Mesendoderm (in vitro differentiated cells): ENCODE measurements around the gene CLSTN1.
A peak's percentile ranks its signal among the peaks of the same experiment; 100 is the strongest.
"Not testable (repeated sequence)": the region's sequence is repeated elsewhere in the genome, so short reads cannot be mapped to it uniquely, and the experiment has no call there.

Experiments used
- DNase-seq: peaks from one replicate; pipeline ENCODE4 v3.0.0; 2013
- H2AK5ac ChIP-seq: 2 replicates; pipeline ENCODE4 v1.6.1; 2013; ENCODE audit warnings: low read length, inconsistent platforms
- H2BK120ac ChIP-seq: 2 replicates; pipeline ENCODE4 v1.6.1; 2013; ENCODE audit warnings: low read depth, mild to moderate bottlenecking, low read length, moderate library complexity, mixed read lengths
- H2BK15ac ChIP-seq: replicated peaks from 2 replicates; pipeline ENCODE4 v1.6.1; 2013; ENCODE audit warnings: low read depth, mild to moderate bottlenecking, moderate library complexity
- H2BK5ac ChIP-seq: 2 replicates; pipeline ENCODE4 v1.6.1; 2013; ENCODE audit warnings: low read length, inconsistent platforms
- H3K18ac ChIP-seq: 2 replicates; pipeline ENCODE4 v1.6.1; 2013; ENCODE audit warnings: mild to moderate bottlenecking, low read length, mixed read lengths
- H3K23ac ChIP-seq: one replicate; pipeline ENCODE4 v1.6.1; 2013; ENCODE audit warnings: low read length
- H3K27ac ChIP-seq: 2 replicates; pipeline ENCODE4 v1.5.1; 2013; ENCODE audit warnings: low read depth, mild to moderate bottlenecking, inconsistent platforms, low read length, moderate library complexity
- H3K27me3 ChIP-seq: 2 replicates; pipeline ENCODE4 v1.6.1; 2013; ENCODE audit warnings: low read length, control low read depth, mild to moderate bottlenecking, inconsistent platforms; ENCODE audit not compliant: insufficient read depth, poor library complexity
- H3K36me3 ChIP-seq: 2 replicates; pipeline ENCODE4 v1.6.1; 2013; ENCODE audit warnings: low read length, inconsistent platforms; ENCODE audit not compliant: control insufficient read depth, insufficient read depth
- H3K4ac ChIP-seq: one replicate; pipeline ENCODE4 v1.6.1; 2013; ENCODE audit warnings: low read depth, mild to moderate bottlenecking, low read length, moderate library complexity
- H3K4me1 ChIP-seq: 2 replicates; pipeline ENCODE4 v1.6.1; 2013; ENCODE audit warnings: low read depth, low read length, inconsistent platforms; ENCODE audit not compliant: control insufficient read depth
- H3K4me2 ChIP-seq: 2 replicates; pipeline ENCODE4 v1.6.1; 2013; ENCODE audit warnings: low read length
- H3K4me3 ChIP-seq: 2 replicates; pipeline ENCODE4 v1.5.1; 2013; ENCODE audit warnings: mild to moderate bottlenecking, low read length
- H3K56ac ChIP-seq: one replicate; pipeline ENCODE4 v1.6.1; 2013; ENCODE audit warnings: low read length
- H3K79me1 ChIP-seq: 2 replicates; pipeline ENCODE4 v1.6.1; 2013; ENCODE audit warnings: low read length, inconsistent platforms
- H3K79me2 ChIP-seq: 2 replicates; pipeline ENCODE4 v1.6.1; 2013; ENCODE audit warnings: mild to moderate bottlenecking, low read length; ENCODE audit not compliant: control insufficient read depth, insufficient read depth
- H3K9ac ChIP-seq: 2 replicates; pipeline ENCODE4 v1.6.1; 2013; ENCODE audit warnings: low read length, inconsistent platforms
- H4K5ac ChIP-seq: one replicate; pipeline ENCODE4 v1.6.1; 2013; ENCODE audit warnings: low read length
- H4K8ac ChIP-seq: one replicate; pipeline ENCODE4 v1.6.1; 2013; ENCODE audit warnings: low read depth, mild to moderate bottlenecking, control low read depth, low read length, moderate library complexity
- WGBS: extraction: QIAGEN DNeasy Blood & Tissue Kit; methylation state at CpG from one replicate; pipeline ENCODE4 v1.1.7; 2013; ENCODE audit warnings: low lambda C conversion rate, missing lambda C conversion rate; ENCODE audit not compliant: insufficient coverage; ENCODE audit errors: extremely low coverage; 5-methylcytosine and 5-hydroxymethylcytosine counted together

CLSTN1 gene

DNA sequence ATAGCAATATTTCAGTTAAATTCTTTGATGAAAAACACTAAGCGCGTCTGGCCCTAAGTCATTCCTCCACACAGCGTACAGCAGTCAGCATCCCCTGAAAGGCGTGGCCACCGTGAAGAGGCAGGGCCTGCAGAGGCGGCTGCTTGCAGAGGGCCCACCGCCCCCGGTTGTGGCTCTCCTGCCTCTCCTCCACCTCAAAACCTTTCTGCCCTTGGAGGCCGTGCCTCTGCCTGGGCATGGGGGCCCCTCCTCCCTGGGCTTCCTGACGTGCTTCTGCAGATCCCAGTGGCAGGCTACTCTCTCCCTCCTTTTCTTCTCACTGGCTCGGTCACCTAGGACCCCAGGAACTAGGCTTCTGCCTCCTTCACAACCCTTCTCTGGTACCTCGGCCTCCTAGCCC is 16.2 kb downstream of the CLSTN1 start:
- peaks cover 48% of the 10 kb centered on the region for H3K79me2 ChIP-seq
- no peak overlapping the region for H3K18ac ChIP-seq
- H3K27me3 ChIP-seq: no peaks in the 10 kb centered on the region
- H3K23ac ChIP-seq: no peak overlapping the region
- no CpG with 5 or more reads among the region's 12 CpGs for WGBS
- H3K4me3 ChIP-seq: no peak overlapping the region
- H2AK5ac ChIP-seq: no peak overlapping the region
- H3K36me3 ChIP-seq: no peaks in the 10 kb centered on the region
- H3K79me1 ChIP-seq: peaks cover 10% of the 10 kb centered on the region
- H2BK5ac ChIP-seq: no peak overlapping the region
- H3K4ac ChIP-seq: no peak overlapping the region
- DNase-seq: no peak
- no peak overlapping the region for H2BK15ac ChIP-seq
- no peak overlapping the region for H3K4me2 ChIP-seq
- no peak overlapping the region for H4K8ac ChIP-seq
- H3K27ac ChIP-seq: no peak overlapping the region
- H4K5ac ChIP-seq: no peak overlapping the region
- H3K4me1 ChIP-seq: no peaks in the 10 kb centered on the region
- no peak overlapping the region for H2BK120ac ChIP-seq
- no peak overlapping the region for H3K9ac ChIP-seq
- no peak overlapping the region for H3K56ac ChIP-seq

DNA sequence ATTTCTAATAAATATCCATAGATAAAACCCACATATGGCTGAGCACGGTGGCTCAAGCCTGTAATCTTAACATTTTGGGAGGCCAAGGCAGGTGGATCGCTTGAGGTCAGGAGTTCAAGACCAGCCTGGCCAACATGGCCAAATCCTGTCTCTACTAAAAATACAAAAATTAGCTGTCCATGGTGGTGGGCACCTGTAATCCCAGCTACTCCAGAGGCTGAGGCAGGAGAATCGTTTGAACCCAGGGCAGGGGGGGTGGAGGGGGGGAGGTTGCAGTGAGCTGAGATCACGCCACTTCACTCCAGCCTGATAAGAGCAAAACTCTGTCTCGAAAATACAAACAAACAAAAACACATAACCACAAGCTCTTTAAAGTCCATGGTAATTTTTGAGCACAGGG is 17.8 kb downstream of the CLSTN1 start:
- not testable (repeated sequence) for H3K9ac ChIP-seq, H2BK15ac ChIP-seq, H3K56ac ChIP-seq, H2BK120ac ChIP-seq, H4K8ac ChIP-seq, H3K23ac ChIP-seq, H3K4ac ChIP-seq, H3K36me3 ChIP-seq, DNase-seq, H3K27me3 ChIP-seq, H4K5ac ChIP-seq, H3K4me1 ChIP-seq, H2BK5ac ChIP-seq, H3K4me3 ChIP-seq, H2AK5ac ChIP-seq, H3K27ac ChIP-seq, H3K18ac ChIP-seq, H3K4me2 ChIP-seq
- Histone ChIP-seq H3K79me1 (peaks cover 11% of the 10 kb centered on the region), H3K79me2 (peaks cover 48% of the 10 kb centered on the region)
- no CpG with 5 or more reads among the region's 5 CpGs for WGBS

DNA sequence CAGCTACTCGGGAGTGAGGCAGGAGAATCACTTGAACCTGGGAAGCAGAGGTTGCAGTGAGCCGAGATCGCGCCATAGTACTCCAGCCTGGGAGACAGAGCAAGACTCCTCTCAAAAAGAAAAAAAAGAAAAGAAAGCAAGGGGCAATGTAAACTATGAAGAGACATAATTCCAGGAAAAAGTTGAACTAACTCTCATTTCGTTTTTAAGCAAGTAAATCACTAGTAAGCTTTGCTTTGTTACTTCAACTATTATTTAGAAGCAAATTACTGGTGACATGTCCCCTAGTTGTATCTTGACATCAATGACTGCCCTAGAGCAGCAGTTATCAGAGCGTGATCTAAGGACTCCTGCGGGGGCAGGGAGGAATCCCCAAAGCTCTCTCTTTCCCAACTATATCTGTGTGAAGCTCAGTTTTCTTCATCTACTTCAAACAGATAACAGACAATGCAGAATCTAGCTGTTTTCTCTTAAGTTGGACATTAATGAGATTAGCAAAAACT is 18.7 kb downstream of the CLSTN1 start:
- Histone ChIP-seq H2AK5ac (no peak overlapping the region), H4K5ac (no peak overlapping the region), H2BK120ac (no peak overlapping the region), H3K79me2 (peaks cover 48% of the 10 kb centered on the region), H3K4me3 (no peak overlapping the region), H2BK5ac (no peak overlapping the region), H3K79me1 (peaks cover 11% of the 10 kb centered on the region), H3K23ac (no peak overlapping the region), H3K36me3 (no peaks in the 10 kb centered on the region), H2BK15ac (no peak overlapping the region), H3K56ac (no peak overlapping the region), H3K4ac (no peak overlapping the region), H3K27ac (no peak overlapping the region), H4K8ac (no peak overlapping the region), H3K4me1 (no peaks in the 10 kb centered on the region), H3K4me2 (no peak overlapping the region), H3K18ac (no peak overlapping the region), H3K9ac (no peak overlapping the region), H3K27me3 (no peaks in the 10 kb centered on the region)
- WGBS: no CpG with 5 or more reads among the region's 7 CpGs
- peak; percentile 61 for DNase-seq

DNA sequence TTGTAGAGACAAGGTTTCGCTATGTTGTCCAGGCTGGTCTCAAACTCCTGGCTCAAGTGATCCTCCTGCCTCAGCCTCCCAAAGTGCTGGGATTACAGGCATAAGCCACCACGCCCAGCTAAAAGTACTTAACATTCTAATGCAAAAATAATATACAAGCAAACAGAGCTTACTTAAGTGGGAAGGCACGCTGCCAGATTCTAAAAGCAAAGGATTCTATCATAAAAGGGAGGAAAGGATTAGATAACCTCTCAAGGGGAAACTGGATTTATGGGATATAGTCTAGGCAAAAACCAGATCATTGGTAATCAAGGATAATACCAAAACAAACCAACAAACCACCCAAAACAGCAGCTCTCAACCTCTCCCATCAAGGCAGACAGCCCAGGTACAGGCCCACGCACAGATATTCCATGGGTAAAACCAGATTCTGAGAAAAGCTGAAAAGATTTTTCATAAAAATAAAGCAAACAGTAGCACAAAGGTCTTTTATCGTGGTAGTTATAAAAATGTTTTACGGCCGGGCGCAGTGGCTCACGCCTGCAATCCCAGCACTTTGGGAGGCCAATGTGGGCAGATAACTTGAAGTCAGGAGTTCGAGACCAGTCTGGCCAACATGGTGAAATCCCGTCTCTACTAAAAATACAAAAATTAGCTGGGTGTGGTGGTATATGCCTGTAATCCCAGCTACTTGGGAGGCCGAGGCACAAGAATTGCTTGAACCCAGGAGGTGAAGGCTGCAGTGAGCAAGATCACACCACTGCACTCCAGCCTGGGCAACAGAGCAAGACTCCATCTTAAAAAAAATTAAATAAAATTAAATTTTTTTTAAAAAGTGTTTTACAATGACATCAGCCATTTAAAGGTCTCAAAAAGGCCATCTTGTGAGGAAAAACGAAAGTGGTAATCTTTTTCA is 20.5 kb downstream of the CLSTN1 start:
- not testable (repeated sequence) for H3K4me3 ChIP-seq, DNase-seq, H3K4ac ChIP-seq, H3K27me3 ChIP-seq, H2BK5ac ChIP-seq, H3K27ac ChIP-seq, H4K5ac ChIP-seq, H3K9ac ChIP-seq, H3K79me1 ChIP-seq, H3K56ac ChIP-seq, H2BK15ac ChIP-seq, H2AK5ac ChIP-seq, H2BK120ac ChIP-seq, H4K8ac ChIP-seq, H3K36me3 ChIP-seq, H3K18ac ChIP-seq, H3K23ac ChIP-seq, H3K4me1 ChIP-seq, H3K4me2 ChIP-seq
- WGBS: no CpG with 5 or more reads among the region's 13 CpGs
- H3K79me2 ChIP-seq: peaks cover 43% of the 10 kb centered on the region

DNA sequence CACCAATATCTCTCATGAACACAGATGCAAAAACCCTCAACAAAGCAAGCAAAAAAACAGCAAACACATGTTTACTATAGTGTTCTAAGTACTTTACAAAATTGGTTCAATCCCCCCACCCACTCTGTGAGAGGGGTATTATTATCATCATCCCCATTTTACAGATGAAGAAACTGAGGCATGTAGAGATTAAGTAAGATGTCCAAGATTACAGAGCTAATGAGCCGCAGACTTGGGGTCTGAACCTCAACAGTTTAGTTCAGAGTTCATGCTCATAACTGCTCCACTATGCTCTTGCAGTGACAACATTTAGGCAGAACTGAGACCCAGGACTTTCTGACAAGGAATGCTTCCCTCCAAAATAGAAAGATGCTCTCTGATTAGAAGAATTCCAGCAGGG is 21.9 kb downstream of the CLSTN1 start:
- DNase-seq: no peak
- no CpG with 5 or more reads among the region's 1 CpG for WGBS

More for the DNA sequence above, 21.9 kb downstream of the CLSTN1 start:
- H2BK5ac ChIP-seq: no peak overlapping the region
- H3K23ac ChIP-seq: no peak overlapping the region
- H2AK5ac ChIP-seq: no peak overlapping the region
- H3K27ac ChIP-seq: no peak overlapping the region
- no peak overlapping the region for H4K5ac ChIP-seq
- no peaks in the 10 kb centered on the region for H3K27me3 ChIP-seq
- no peak overlapping the region for H3K4ac ChIP-seq
- no peak overlapping the region for H2BK120ac ChIP-seq
- no peak overlapping the region for H3K4me2 ChIP-seq
- H3K9ac ChIP-seq: no peak overlapping the region
- no peaks in the 10 kb centered on the region for H3K36me3 ChIP-seq
- H3K4me3 ChIP-seq: no peak overlapping the region
- H4K8ac ChIP-seq: no peak overlapping the region
- H3K4me1 ChIP-seq: no peaks in the 10 kb centered on the region
- H3K18ac ChIP-seq: no peak overlapping the region
- H3K56ac ChIP-seq: no peak overlapping the region
- no peak overlapping the region for H2BK15ac ChIP-seq
- peaks cover 12% of the 10 kb centered on the region for H3K79me1 ChIP-seq
- peaks cover 44% of the 10 kb centered on the region for H3K79me2 ChIP-seq
